ENCODE data around the gene GNPNAT1. TPM values are rescaled to one million over a fixed set of nuclear protein-coding genes. Genes with fewer than 3 reads are reported as not detected.

GNPNAT1 gene
- total and polyA plus RNA-seq, 2 donors (not counting 1 experiment from before 2014, with no cell fraction given): 2.1 to 7.8 TPM

DNA sequence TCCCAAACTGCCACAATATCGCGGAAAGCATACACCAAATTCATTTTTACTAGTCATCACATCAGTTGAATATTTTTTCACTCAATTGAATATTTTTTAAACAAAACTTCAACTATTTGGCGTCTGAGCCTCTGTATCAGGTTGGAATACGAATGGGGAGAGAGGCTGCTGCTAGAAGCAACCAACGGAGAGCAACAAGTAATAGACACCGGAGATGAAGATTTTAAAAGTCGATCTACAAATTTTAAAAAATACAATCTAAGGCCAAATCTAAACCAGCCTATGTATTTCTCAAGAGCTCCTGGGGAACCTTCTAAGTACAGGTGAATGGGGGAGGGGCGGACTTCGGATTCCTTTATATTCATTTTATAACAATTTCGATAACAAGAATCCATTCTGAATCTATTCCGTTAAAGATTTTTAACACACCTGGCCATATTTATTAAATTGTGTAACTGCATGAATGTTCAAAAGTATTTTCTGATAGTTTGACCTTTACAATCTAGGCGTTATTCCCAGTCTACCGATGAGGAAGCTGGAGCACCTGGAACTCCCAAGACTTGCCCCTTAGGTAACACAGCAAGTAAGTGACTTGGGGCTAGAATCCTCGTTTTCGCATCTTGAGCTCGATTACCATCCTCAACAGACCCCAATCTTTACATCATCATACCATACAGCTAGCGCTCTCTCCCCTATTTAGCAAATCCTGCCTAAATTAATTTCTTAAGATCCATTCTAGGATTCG is 1.2 kb downstream of the GNPNAT1 start:
- Mint-ChIP-seq H3K4me3 (peak overlapping the region; percentile 89), H3K27me3 (no peaks in the 10 kb centered on the region), H3K9me3 (ENCODE audit: insufficient read depth) (no peaks in the 10 kb centered on the region), H3K4me1 (peaks cover 27% of the 10 kb centered on the region), H3K27ac (peak overlapping the region; percentile 6)
- peak overlapping the region; percentile 58 to 87 (median 80) for H3K4me3 ChIP-seq (ENCODE audit: control extremely low read depth in 1 of 5, extremely low read depth in 1 of 5, insufficient read depth in 1 of 5, low read depth in 2 of 5, low read length in 4 of 5)
- ChIA-PET CTCF (interaction anchor here (0.7 kb wide), 1 partner anchor 35 kb away, joined by 3 read pairs; no protein-coding TSS in a partner anchor), POLR2A (interaction anchor here (0.6 to 1.2 kb wide), 2 partner anchors 83 to 94 kb away, joined by 3 to 7 read pairs; partner anchors contain the start of genes ERO1A and PSMC6)
- 44% methylated on average over 6 of the region's 18 CpGs for WGBS (ENCODE audit: insufficient coverage)
- ATAC-seq (ENCODE audit: low read depth) (no peak), DNase-seq (no peak)
- TF ChIP-seq EZH2 (IDR thresholded peaks at IDR 0.05; ENCODE audit: borderline replicate concordance, insufficient read depth, low read depth, low read length, poor library complexity, severe bottlenecking): no peak
- TF ChIP-seq, protein P1, sequence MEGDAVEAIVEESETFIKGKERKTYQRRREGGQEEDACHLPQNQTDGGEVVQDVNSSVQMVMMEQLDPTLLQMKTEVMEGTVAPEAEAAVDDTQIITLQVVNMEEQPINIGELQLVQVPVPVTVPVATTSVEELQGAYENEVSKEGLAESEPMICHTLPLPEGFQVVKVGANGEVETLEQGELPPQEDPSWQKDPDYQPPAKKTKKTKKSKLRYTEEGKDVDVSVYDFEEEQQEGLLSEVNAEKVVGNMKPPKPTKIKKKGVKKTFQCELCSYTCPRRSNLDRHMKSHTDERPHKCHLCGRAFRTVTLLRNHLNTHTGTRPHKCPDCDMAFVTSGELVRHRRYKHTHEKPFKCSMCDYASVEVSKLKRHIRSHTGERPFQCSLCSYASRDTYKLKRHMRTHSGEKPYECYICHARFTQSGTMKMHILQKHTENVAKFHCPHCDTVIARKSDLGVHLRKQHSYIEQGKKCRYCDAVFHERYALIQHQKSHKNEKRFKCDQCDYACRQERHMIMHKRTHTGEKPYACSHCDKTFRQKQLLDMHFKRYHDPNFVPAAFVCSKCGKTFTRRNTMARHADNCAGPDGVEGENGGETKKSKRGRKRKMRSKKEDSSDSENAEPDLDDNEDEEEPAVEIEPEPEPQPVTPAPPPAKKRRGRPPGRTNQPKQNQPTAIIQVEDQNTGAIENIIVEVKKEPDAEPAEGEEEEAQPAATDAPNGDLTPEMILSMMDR (IDR thresholded peaks at IDR 0.05): no peak
- H2AFZ ChIP-seq (ENCODE audit: insufficient read depth, low read depth, low read length, poor library complexity, severe bottlenecking): peak overlapping the region; percentile 93
- H4K20me1 ChIP-seq (ENCODE audit: control insufficient read depth, insufficient read depth, low read length, poor library complexity, severe bottlenecking): no peaks in the 10 kb centered on the region
- peak overlapping the region in 1 of 2 donors; percentile 58 for H3K27ac ChIP-seq (ENCODE audit: low read length in 2 of 2)
- H3K27me3 ChIP-seq (replicated peaks in 1 of 4; ENCODE audit: control extremely low read depth in 1 of 4, control insufficient read depth in 3 of 4, insufficient read depth in 4 of 4, low read length in 3 of 4): no peaks in the 10 kb centered on the region
- H3K36me3 ChIP-seq (replicated peaks in 1 of 2; ENCODE audit: control extremely low read depth in 1 of 2, control insufficient read depth in 1 of 2, extremely low read depth in 1 of 2, insufficient read depth in 2 of 2, low read length in 1 of 2): no peaks in the 10 kb centered on the region
- H3K4me2 ChIP-seq (replicated peaks; ENCODE audit: low read depth, low read length, poor library complexity, severe bottlenecking): peak overlapping the region; percentile 96
- intact Hi-C loops (cut with micrococcal nuclease): loop anchor here (2.0 to 5.0 kb wide), 2 partner anchors 943 to 1508 kb away; no protein-coding TSS in a partner anchor
- H3K9me3 ChIP-seq (ENCODE audit: control extremely low read depth in 1 of 3, control insufficient read depth in 2 of 3, insufficient read depth in 1 of 3, low read length in 2 of 3): peaks cover 0 to 3% (median 0%) of the 10 kb centered on the region in 3 donors
- H3K4me1 ChIP-seq (ENCODE audit: control insufficient read depth in 2 of 2, insufficient read depth in 2 of 2, low read length in 2 of 2): peaks cover 14 to 20% of the 10 kb centered on the region in 2 donors
- peaks cover 9% of the 10 kb centered on the region for H3K79me2 ChIP-seq (ENCODE audit: control insufficient read depth, insufficient read depth, low read length)
- H3K9ac ChIP-seq (ENCODE audit: low read length): peak overlapping the region; percentile 82

- CTCF ChIA-PET: no interaction called here
- Histone ChIP-seq H3K4me1 (ENCODE audit: control insufficient read depth in 2 of 2, insufficient read depth in 2 of 2, low read length in 2 of 2) (peaks cover 14 to 20% of the 10 kb centered on the region in 2 donors), H2AFZ (ENCODE audit: insufficient read depth, low read depth, low read length, poor library complexity, severe bottlenecking) (no peak overlapping the region), H3K27ac (ENCODE audit: low read length in 2 of 2) (no peak overlapping the region), H4K20me1 (ENCODE audit: control insufficient read depth, insufficient read depth, low read length, poor library complexity, severe bottlenecking) (no peaks in the 10 kb centered on the region), H3K9ac (ENCODE audit: low read length) (no peak overlapping the region), H3K9me3 (ENCODE audit: control extremely low read depth in 1 of 3, control insufficient read depth in 2 of 3, insufficient read depth in 1 of 3, low read length in 2 of 3) (peaks cover 0 to under 1% (median 0%) of the 10 kb centered on the region in 3 donors), H3K27me3 (replicated peaks in 1 of 4; ENCODE audit: control extremely low read depth in 1 of 4, control insufficient read depth in 3 of 4, insufficient read depth in 4 of 4, low read length in 3 of 4) (no peaks in the 10 kb centered on the region), H3K4me2 (replicated peaks; ENCODE audit: low read depth, low read length, poor library complexity, severe bottlenecking) (peak overlapping the region; percentile 10), H3K36me3 (replicated peaks in 1 of 2; ENCODE audit: control extremely low read depth in 1 of 2, control insufficient read depth in 1 of 2, extremely low read depth in 1 of 2, insufficient read depth in 2 of 2, low read length in 1 of 2) (no peaks in the 10 kb centered on the region), H3K79me2 (ENCODE audit: control insufficient read depth, insufficient read depth, low read length) (peaks cover 9% of the 10 kb centered on the region), H3K4me3 (ENCODE audit: control extremely low read depth in 1 of 5, extremely low read depth in 1 of 5, insufficient read depth in 1 of 5, low read depth in 2 of 5, low read length in 4 of 5) (no peak overlapping the region)
- peaks cover 27% of the 10 kb centered on the region for H3K4me1 Mint-ChIP-seq
- 100% methylated on average over 1 of the region's 2 CpGs for WGBS (ENCODE audit: insufficient coverage)
- intact Hi-C loops (cut with micrococcal nuclease): loop anchor here (10.0 kb wide), 1 partner anchor 804 kb away; the partner anchor contains the start of gene RTRAF
- H3K9me3 Mint-ChIP-seq (ENCODE audit: insufficient read depth): no peaks in the 10 kb centered on the region
- no peak overlapping the region for H3K27ac Mint-ChIP-seq
- DNase-seq (no peak), ATAC-seq (ENCODE audit: low read depth) (no peak)
- TF ChIP-seq, protein P1 (IDR thresholded peaks at IDR 0.05): no peak
- TF ChIP-seq EZH2 (IDR thresholded peaks at IDR 0.05; ENCODE audit: borderline replicate concordance, insufficient read depth, low read depth, low read length, poor library complexity, severe bottlenecking): no peak
- H3K4me3 Mint-ChIP-seq: peak overlapping the region; percentile 54
- POLR2A ChIA-PET: no interaction called here
- no peaks in the 10 kb centered on the region for H3K27me3 Mint-ChIP-seq
Observed at GRCh38 chr14:52789118-52789517, 2.3 kb downstream of the GNPNAT1 start.

Data from B cell (primary cell).